HepG2 (cell line): ENCODE results near the gene ALOX5AP. TPM values are rescaled to one million over a fixed set of nuclear protein-coding genes. Genes with fewer than 3 reads are reported as not detected.

Source experiments
- EP300 ChIP-seq, 3 experiments: sonication (generic) in 1 of 3; formaldehyde crosslinking in 1 of 3; IDR thresholded peaks; 2 replicates each; pipeline versions ENCODE4 v1.5.1 to v1.6.1; 2011 to 2020; ENCODE audit warnings: low read depth in 2 of 3, low read length in 2 of 3, borderline replicate concordance in 1 of 3, improper control_type of control experiment in 1 of 3, mild to moderate bottlenecking in 1 of 3, missing genetic modification reagents in 1 of 3, moderate library complexity in 1 of 3
- FOXP4 ChIP-seq: sonication (generic); formaldehyde crosslinking; IDR thresholded peaks from 2 replicates; pipeline ENCODE4 v1.4.0; 2020; ENCODE audit warnings: missing genetic modification reagents
- HMG20A ChIP-seq: IDR thresholded peaks from 2 replicates; pipeline ENCODE4 v1.6.1; 2016; ENCODE audit warnings: borderline replicate concordance
- HNRNPLL ChIP-seq: fragments of 200-400 bp; formaldehyde crosslinking; IDR thresholded peaks from 2 replicates; pipeline ENCODE4 v1.6.1; 2017; ENCODE audit warnings: mild to moderate bottlenecking, low read depth, low read length; ENCODE audit not compliant: poor library complexity, severe bottlenecking
- KAT8 ChIP-seq: IDR thresholded peaks from 2 replicates; pipeline ENCODE4 v1.6.1; 2016; ENCODE audit warnings: missing genetic modification reagents, missing compliant biosample characterization
- MAZ ChIP-seq, 2 experiments: sonication (generic) in 1 of 2; formaldehyde crosslinking in 1 of 2; IDR thresholded peaks; 2 replicates each; pipeline versions ENCODE4 v1.5.0 to v1.6.1; 2012 to 2020; ENCODE audit warnings: low read depth in 2 of 2, mild to moderate bottlenecking in 2 of 2, borderline replicate concordance in 1 of 2, improper control_type of control experiment in 1 of 2, low read length in 1 of 2, missing genetic modification reagents in 1 of 2, moderate library complexity in 1 of 2
- NFE2L2 ChIP-seq: fragments of 150-350 bp; IDR thresholded peaks from 2 replicates; pipeline ENCODE4 v1.6.1; 2014; ENCODE audit warnings: low read length
- RBAK ChIP-seq: sonication (generic); formaldehyde crosslinking; IDR thresholded peaks from 2 replicates; pipeline ENCODE4 v1.5.1; 2020; ENCODE audit warnings: mild to moderate bottlenecking, missing genetic modification reagents
- REL ChIP-seq: sonication (generic); formaldehyde crosslinking; conservative IDR thresholded peaks from 2 replicates; pipeline ENCODE4 v1.8.0; 2022; ENCODE audit warnings: mild to moderate bottlenecking, missing genetic modification reagents, moderate library complexity
- TARDBP ChIP-seq: sonication (generic); formaldehyde crosslinking; IDR thresholded peaks from 2 replicates; pipeline ENCODE4 v1.8.0; 2022; ENCODE audit warnings: mild to moderate bottlenecking, missing genetic modification reagents
- TCF12 ChIP-seq, 2 experiments: fragments of 450-650 bp in 1 of 2; sonication (generic) in 1 of 2; formaldehyde crosslinking in 1 of 2; IDR thresholded peaks; 2 replicates each; pipeline versions ENCODE4 v1.6.1 to v1.8.0; 2017 to 2022; ENCODE audit warnings: antibody characterized with exemption in 1 of 2, mild to moderate bottlenecking in 1 of 2, missing genetic modification reagents in 1 of 2, moderate library complexity in 1 of 2
- ZBTB7B ChIP-seq: sonication (generic); formaldehyde crosslinking; IDR thresholded peaks from 2 replicates; pipeline ENCODE4 v1.4.0; 2020; ENCODE audit warnings: missing genetic modification reagents
- ZC3H4 ChIP-seq: sonication (generic); formaldehyde crosslinking; IDR thresholded peaks from 2 replicates; pipeline ENCODE4 v1.4.0; 2020; ENCODE audit warnings: missing genetic modification reagents, borderline replicate concordance
- ZNF232 ChIP-seq: sonication (generic); formaldehyde crosslinking; IDR thresholded peaks from 2 replicates; pipeline ENCODE4 v1.4.0; 2020; ENCODE audit warnings: missing genetic modification reagents, borderline replicate concordance
- ZNF256 ChIP-seq: sonication (generic); formaldehyde crosslinking; conservative IDR thresholded peaks from 2 replicates; pipeline ENCODE4 v1.4.0; 2020; ENCODE audit warnings: missing genetic modification reagents
- ZNF296 ChIP-seq: sonication (generic); formaldehyde crosslinking; conservative IDR thresholded peaks from 2 replicates; pipeline ENCODE4 v1.5.0; 2020; ENCODE audit warnings: mild to moderate bottlenecking, missing genetic modification reagents
- ZNF33B ChIP-seq: sonication (generic); formaldehyde crosslinking; IDR thresholded peaks from 2 replicates; pipeline ENCODE4 v1.5.1; 2020; ENCODE audit warnings: mild to moderate bottlenecking, missing genetic modification reagents
- ZNF788 ChIP-seq: sonication (generic); formaldehyde crosslinking; IDR thresholded peaks from 2 replicates; pipeline ENCODE4 v1.5.0; 2020; ENCODE audit warnings: mild to moderate bottlenecking, missing genetic modification reagents, borderline replicate concordance
- polyA plus RNA-seq, 8 experiments: library from polyadenylated mRNA; depleted of rRNA in 3 of 8; stranded (reverse) in 7 of 8; unstranded in 1 of 8; fragments of >200 nt; fragmentation: Illumina TruSeq in 4 of 8; extraction: Trizol in 4 of 8; gene quantifications; 2 replicates each; pipeline versions ENCODE4 v1.2.1 to v1.2.3, GENCODE V29; 2011 to 2016; ENCODE audit warnings: low read depth in 4 of 8, missing spikeins in 1 of 8, mixed read lengths in 1 of 8; ENCODE audit not compliant: insufficient read depth in 1 of 8
- total RNA-seq, 5 experiments: library from RNA; depleted of rRNA; stranded (reverse); fragments of >200 nt; fragmentation: Illumina TruSeq; extraction: Trizol; gene quantifications; 2 replicates each; pipeline ENCODE4 v1.2.3, GENCODE V29; 2016; ENCODE audit warnings: low read depth in 1 of 5
- TF ChIP-seq, protein P1 (sequence below): sonication (generic); formaldehyde crosslinking; IDR thresholded peaks from 2 replicates; pipeline ENCODE4 v1.8.1; 2023; ENCODE audit warnings: mild to moderate bottlenecking, inconsistent platforms, moderate library complexity, missing genetic modification reagents, borderline replicate concordance
- TF ChIP-seq, protein P2 (sequence below): sonication (generic); formaldehyde crosslinking; IDR thresholded peaks from 2 replicates; pipeline ENCODE4 v1.8.0; 2022; ENCODE audit warnings: missing genetic modification reagents, low read depth, mild to moderate bottlenecking, borderline replicate concordance
- TF ChIP-seq, protein P3 (sequence below): sonication (generic); formaldehyde crosslinking; IDR thresholded peaks from 2 replicates; pipeline ENCODE4 v1.4.0; 2020; ENCODE audit warnings: mild to moderate bottlenecking, missing genetic modification reagents, borderline replicate concordance

ALOX5AP gene
- total and polyA plus RNA-seq, 2 of the 13 experiments (the other 11 are each of a cell fraction or from before 2014, with no cell fraction given): 0.97 to 1.2 TPM

GRCh38 chr13:30805132-30805537 lies 69.8 kb downstream of the ALOX5AP start (continued):
- TF ChIP-seq HNRNPLL (no peak), ZBTB7B (CRISPR knock-in tag) (0 out of 2 replicates have a peak, but pooled peaks have one; percentile 56), KAT8 (CRISPR knock-in tag) (no peak), RBAK (CRISPR knock-in tag) (no peak), NFE2L2 (no peak), ZNF296 (CRISPR knock-in tag) (no peak), HMG20A (peak; percentile 24; the same call in 1 of the 2 replicates), FOXP4 (CRISPR knock-in tag) (no peak), TARDBP (no peak), EP300 (IDR thresholded peaks at IDR 0.05; ENCODE audit: low read depth in 2 of 2, low read length in 2 of 2) (peak in 1 of 2 experiments; percentile 74; a peak in 2 of 4 replicates), EP300 (CRISPR knock-in tag; IDR thresholded peaks at IDR 0.05; ENCODE audit: borderline replicate concordance) (no peak; the same call in 1 of the 2 replicates), ZNF232 (CRISPR knock-in tag) (no peak), REL (CRISPR knock-in tag) (no peak), ZC3H4 (CRISPR knock-in tag) (no peak), MAZ (IDR thresholded peaks at IDR 0.05; ENCODE audit: borderline replicate concordance, low read depth, low read length) (no peak), MAZ (CRISPR knock-in tag; IDR thresholded peaks at IDR 0.05; ENCODE audit: low read depth) (no peak), ZNF788 (peak; percentile 50; the same call in 1 of the 2 replicates), ZNF256 (no peak), ZNF33B (no peak), TCF12 (IDR thresholded peaks at IDR 0.05) (no peak), TCF12 (CRISPR knock-in tag; IDR thresholded peaks at IDR 0.05) (0 out of 2 replicates have a peak, but pooled peaks have one; percentile 59)
- TF ChIP-seq, protein P1, sequence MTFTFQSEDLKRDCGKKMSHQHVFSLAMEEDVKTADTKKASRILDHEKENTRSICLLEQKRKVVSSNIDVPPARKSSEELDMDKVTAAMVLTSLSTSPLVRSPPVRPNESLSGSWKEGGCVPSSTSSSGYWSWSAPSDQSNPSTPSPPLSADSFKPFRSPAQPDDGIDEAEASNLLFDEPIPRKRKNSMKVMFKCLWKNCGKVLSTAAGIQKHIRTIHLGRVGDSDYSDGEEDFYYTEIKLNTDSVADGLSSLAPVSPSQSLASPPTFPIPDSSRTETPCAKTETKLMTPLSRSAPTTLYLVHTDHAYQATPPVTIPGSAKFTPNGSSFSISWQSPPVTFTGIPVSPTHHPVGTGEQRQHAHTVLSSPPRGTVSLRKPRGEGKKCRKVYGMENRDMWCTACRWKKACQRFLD (CRISPR knock-in tag): no peak
- TF ChIP-seq, protein P2, sequence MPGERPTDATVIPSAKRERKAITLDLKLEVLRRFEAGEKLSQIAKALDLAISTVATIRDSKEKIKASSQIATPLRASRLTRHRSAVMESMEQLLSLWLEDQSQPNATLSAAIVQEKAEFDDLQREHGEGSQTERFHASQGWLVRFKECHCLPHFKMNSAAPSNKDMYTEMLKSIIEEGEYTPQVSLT (CRISPR knock-in tag): no peak
- TF ChIP-seq, protein P3, sequence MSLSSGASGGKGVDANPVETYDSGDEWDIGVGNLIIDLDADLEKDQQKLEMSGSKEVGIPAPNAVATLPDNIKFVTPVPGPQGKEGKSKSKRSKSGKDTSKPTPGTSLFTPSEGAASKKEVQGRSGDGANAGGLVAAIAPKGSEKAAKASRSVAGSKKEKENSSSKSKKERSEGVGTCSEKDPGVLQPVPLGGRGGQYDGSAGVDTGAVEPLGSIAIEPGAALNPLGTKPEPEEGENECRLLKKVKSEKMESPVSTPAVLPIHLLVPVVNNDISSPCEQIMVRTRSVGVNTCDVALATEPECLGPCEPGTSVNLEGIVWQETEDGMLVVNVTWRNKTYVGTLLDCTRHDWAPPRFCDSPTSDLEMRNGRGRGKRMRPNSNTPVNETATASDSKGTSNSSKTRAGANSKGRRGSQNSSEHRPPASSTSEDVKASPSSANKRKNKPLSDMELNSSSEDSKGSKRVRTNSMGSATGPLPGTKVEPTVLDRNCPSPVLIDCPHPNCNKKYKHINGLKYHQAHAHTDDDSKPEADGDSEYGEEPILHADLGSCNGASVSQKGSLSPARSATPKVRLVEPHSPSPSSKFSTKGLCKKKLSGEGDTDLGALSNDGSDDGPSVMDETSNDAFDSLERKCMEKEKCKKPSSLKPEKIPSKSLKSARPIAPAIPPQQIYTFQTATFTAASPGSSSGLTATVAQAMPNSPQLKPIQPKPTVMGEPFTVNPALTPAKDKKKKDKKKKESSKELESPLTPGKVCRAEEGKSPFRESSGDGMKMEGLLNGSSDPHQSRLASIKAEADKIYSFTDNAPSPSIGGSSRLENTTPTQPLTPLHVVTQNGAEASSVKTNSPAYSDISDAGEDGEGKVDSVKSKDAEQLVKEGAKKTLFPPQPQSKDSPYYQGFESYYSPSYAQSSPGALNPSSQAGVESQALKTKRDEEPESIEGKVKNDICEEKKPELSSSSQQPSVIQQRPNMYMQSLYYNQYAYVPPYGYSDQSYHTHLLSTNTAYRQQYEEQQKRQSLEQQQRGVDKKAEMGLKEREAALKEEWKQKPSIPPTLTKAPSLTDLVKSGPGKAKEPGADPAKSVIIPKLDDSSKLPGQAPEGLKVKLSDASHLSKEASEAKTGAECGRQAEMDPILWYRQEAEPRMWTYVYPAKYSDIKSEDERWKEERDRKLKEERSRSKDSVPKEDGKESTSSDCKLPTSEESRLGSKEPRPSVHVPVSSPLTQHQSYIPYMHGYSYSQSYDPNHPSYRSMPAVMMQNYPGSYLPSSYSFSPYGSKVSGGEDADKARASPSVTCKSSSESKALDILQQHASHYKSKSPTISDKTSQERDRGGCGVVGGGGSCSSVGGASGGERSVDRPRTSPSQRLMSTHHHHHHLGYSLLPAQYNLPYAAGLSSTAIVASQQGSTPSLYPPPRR: peak; percentile 31; the same call in 1 of the 2 replicates
